Progenitor cell of endocrine pancreas (in vitro differentiated cells): Measurements from ENCODE around the gene TTC28. TPM values are rescaled to one million over a fixed set of nuclear protein-coding genes. Genes with fewer than 3 reads are reported as not detected.

ENCODE experiments used
- DNase-seq: peaks from one replicate; pipeline ENCODE4 v3.0.0; 2021; ENCODE audit warnings: low spot score; ENCODE audit not compliant: unreplicated experiment
- H3K27ac Mint-ChIP-seq: 2 replicates; pipeline ENCODE4 v1.8.0; 2021; ENCODE audit warnings: mild to moderate bottlenecking, moderate library complexity, mixed read lengths
- H3K27me3 Mint-ChIP-seq: 2 replicates; pipeline ENCODE4 v1.8.0; 2021; ENCODE audit warnings: mixed read lengths
- H3K36me3 Mint-ChIP-seq: 2 replicates; pipeline ENCODE4 v1.8.0; 2022; ENCODE audit warnings: mixed read lengths; ENCODE audit not compliant: insufficient read depth
- H3K4me1 Mint-ChIP-seq: 2 replicates; pipeline ENCODE4 v1.8.0; 2021; ENCODE audit warnings: low read depth, mixed read lengths
- H3K4me3 Mint-ChIP-seq: 2 replicates; pipeline ENCODE4 v1.8.0; 2021; ENCODE audit warnings: low read depth, mild to moderate bottlenecking, moderate library complexity, mixed read lengths
- H3K9me3 Mint-ChIP-seq: 2 replicates; pipeline ENCODE4 v1.8.0; 2021; ENCODE audit warnings: low read depth, mixed read lengths
- total RNA-seq: library from RNA; stranded (reverse); gene quantifications from 2 replicates; pipeline ENCODE4 v1.2.1, GENCODE V29; 2021
- TF ChIP-seq, protein P1 (sequence below): fragments of 200-600 bp; sonication (generic); IDR thresholded peaks from one replicate; pipeline ENCODE4 v1.5.0; 2021; ENCODE audit warnings: antibody characterized with exemption, mild to moderate bottlenecking; ENCODE audit not compliant: unreplicated experiment

Gene TTC28
- total RNA-seq, 1 donor from 2014 or later: 35.2 TPM

DNA sequence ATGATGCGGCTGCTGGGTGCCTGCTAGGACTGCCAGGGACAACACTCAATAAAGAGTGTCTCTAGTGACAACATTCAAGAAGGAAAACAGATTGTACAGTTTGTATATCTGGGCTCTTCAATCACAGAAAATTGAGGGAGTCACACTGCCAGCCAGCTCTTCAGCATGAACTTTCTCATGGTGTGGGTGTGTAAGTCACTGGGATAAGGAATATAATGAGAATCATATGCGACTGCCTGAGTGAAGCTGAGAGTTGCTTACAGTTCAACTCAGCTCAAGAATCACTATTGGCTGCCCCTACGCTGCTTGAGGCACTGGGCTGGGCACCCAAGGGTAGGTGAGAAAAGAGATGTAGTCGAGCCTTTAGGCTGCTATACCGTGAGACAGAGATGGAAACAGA, 432.5 kb downstream of the TTC28 start:
- Mint-ChIP-seq H3K27me3 (no peaks in the 10 kb centered on the region), H3K9me3 (no peaks in the 10 kb centered on the region), H3K27ac (peak overlapping the region; percentile 70), H3K36me3 (no peaks in the 10 kb centered on the region), H3K4me3 (no peak overlapping the region), H3K4me1 (peaks cover 42% of the 10 kb centered on the region)
- DNase-seq: no peak
- TF ChIP-seq, protein P1, sequence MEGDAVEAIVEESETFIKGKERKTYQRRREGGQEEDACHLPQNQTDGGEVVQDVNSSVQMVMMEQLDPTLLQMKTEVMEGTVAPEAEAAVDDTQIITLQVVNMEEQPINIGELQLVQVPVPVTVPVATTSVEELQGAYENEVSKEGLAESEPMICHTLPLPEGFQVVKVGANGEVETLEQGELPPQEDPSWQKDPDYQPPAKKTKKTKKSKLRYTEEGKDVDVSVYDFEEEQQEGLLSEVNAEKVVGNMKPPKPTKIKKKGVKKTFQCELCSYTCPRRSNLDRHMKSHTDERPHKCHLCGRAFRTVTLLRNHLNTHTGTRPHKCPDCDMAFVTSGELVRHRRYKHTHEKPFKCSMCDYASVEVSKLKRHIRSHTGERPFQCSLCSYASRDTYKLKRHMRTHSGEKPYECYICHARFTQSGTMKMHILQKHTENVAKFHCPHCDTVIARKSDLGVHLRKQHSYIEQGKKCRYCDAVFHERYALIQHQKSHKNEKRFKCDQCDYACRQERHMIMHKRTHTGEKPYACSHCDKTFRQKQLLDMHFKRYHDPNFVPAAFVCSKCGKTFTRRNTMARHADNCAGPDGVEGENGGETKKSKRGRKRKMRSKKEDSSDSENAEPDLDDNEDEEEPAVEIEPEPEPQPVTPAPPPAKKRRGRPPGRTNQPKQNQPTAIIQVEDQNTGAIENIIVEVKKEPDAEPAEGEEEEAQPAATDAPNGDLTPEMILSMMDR: no peak

DNA sequence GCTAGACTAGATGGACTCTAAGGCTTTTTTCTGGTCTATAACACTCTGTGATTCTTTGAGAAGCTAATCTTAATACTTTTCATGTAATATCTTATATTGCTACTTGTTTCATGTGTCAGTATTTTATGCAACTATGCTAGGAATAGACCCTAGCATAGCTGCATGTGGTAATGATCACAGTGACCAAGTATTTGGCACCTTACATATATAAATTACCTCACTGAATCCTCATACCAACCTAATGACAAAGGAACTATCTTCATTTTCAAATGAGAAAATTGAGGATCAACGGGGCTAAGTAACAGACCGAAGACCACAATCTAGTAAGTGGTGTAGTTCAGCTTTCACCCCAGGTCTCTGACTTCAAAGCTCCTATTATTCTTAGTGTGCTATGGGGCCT, 433.2 kb downstream of the TTC28 start:
- Mint-ChIP-seq H3K36me3 (no peaks in the 10 kb centered on the region), H3K27me3 (no peaks in the 10 kb centered on the region), H3K27ac (no peak overlapping the region), H3K9me3 (no peaks in the 10 kb centered on the region), H3K4me3 (no peak overlapping the region), H3K4me1 (peaks cover 41% of the 10 kb centered on the region)
- DNase-seq: no peak
- TF ChIP-seq, protein P1: no peak

DNA sequence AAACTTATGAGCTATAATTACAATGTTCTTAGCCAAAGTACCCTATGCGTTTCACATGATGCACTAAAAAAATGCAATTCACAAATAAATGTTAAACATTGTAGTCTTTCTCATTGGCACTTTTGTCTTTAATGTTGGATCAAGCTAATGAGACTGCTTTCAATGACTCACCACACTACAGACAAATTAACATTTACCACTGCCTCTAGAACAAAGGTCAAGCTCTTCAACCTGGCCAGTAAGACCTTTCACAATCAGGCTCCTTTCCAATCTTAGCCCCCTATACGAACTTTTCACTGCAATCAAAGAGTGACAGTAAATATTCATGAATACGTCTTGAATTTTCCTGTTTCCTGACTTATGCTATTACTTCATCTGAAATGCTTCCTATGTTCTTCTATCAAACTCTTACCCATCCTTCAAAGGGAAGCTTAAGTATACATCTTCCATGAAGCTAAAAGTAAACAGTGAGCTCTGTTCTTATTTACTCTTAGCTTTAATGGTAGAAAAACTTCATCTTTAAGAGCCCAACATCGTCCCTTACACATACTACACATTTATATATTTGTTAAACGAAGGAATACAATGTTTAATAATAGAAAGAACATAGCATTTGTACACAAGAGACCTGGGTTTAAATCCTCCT, 433.9 kb downstream of the TTC28 start:
- Mint-ChIP-seq H3K4me1 (peaks cover 39% of the 10 kb centered on the region), H3K9me3 (no peaks in the 10 kb centered on the region), H3K4me3 (no peak overlapping the region), H3K27me3 (no peaks in the 10 kb centered on the region), H3K27ac (no peak overlapping the region), H3K36me3 (no peaks in the 10 kb centered on the region)
- DNase-seq: no peak
- TF ChIP-seq, protein P1: no peak

DNA sequence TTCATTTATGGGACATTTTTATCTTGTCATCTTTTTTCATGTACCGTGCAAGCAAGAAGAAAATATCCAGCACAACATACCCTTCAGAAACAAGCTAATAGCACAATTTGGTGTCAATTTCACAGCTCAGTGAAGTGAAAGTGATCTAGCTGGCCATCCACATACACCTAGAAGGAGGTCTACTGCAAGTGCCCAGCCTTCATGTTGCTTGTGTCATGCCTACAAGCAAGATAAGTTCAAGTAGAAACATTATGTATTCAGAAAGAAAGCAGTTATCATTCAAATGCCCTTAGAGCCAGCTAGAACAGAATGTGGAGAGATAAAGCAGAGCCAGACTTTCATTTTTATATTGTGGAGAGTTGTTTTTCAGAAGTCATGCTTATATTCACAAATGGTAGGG, 434.9 kb downstream of the TTC28 start:
- H3K27me3 Mint-ChIP-seq: no peaks in the 10 kb centered on the region

GRCh38 chr22:28243539-28243938, 436.1 kb downstream of the TTC28 start:
- Mint-ChIP-seq H3K27me3 (no peaks in the 10 kb centered on the region), H3K27ac (no peak overlapping the region), H3K36me3 (no peaks in the 10 kb centered on the region), H3K4me1 (peaks cover 34% of the 10 kb centered on the region), H3K9me3 (peaks cover 4% of the 10 kb centered on the region), H3K4me3 (no peak overlapping the region)
- DNase-seq: no peak
- TF ChIP-seq, protein P1: no peak

More for the DNA sequence above, 434.9 kb downstream of the TTC28 start:
- Mint-ChIP-seq H3K4me3 (no peak overlapping the region), H3K36me3 (no peaks in the 10 kb centered on the region), H3K9me3 (no peaks in the 10 kb centered on the region), H3K27ac (no peak overlapping the region), H3K4me1 (peaks cover 39% of the 10 kb centered on the region)
- no peak for DNase-seq
- TF ChIP-seq, protein P1: no peak
